NCI-H187 treated with DMSO at 0.1 percent for 48 hours (cell line): ENCODE measurements around the gene USPL1.
"Not testable (repeated sequence)": the region's sequence is repeated elsewhere in the genome, so short reads cannot be mapped to it uniquely, and the experiment has no call there.

ENCODE experiments used
- DNase-seq: peaks from one replicate; lab custom pipeline; 2025; lab: John Stamatoyannopoulos, UW

The USPL1 gene

GRCh38 chr13:30617315-30618185 lies at the start of gene USPL1:
Gene USPL1, plus strand, starts transcription at chr13:30617920. Its CDS starts 3,221 bp downstream, at chr13:30621141.
- peak; percentile 83 for DNase-seq

- DNase-seq: no peak
Measured at GRCh38 chr13:30569901-30570576, 47.7 kb upstream of the USPL1 start.

GRCh38 chr13:30570691-30571090 lies 47.0 kb upstream of the USPL1 start:
- DNase-seq: no peak

GRCh38 chr13:30572859-30573275 lies 44.9 kb upstream of the USPL1 start:
- DNase-seq: no peak

DNA sequence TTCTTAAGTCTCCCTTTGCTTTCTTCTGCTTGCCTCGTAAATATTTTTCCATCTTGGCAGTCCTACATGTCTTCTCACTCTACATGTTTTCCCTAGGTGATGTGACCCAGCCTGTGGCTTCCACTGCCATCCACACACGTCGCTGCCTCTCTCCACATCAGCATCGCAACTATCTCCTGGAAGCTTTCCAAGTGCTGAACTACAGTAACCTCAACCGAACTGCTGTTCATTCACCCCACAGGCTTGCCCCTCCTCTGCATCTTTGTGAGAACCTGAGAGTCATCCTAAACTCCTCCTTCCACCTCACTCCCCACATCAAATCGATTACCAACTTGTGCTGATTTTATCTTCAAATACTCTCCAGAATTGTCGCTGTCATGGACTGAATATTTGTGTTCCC lies 41.2 kb upstream of the USPL1 start:
- DNase-seq: no peak

GRCh38 chr13:30577401-30577852 lies 40.3 kb upstream of the USPL1 start:
- no peak for DNase-seq

GRCh38 chr13:30580852-30581502 lies 36.7 kb upstream of the USPL1 start:
- no peak for DNase-seq

DNA sequence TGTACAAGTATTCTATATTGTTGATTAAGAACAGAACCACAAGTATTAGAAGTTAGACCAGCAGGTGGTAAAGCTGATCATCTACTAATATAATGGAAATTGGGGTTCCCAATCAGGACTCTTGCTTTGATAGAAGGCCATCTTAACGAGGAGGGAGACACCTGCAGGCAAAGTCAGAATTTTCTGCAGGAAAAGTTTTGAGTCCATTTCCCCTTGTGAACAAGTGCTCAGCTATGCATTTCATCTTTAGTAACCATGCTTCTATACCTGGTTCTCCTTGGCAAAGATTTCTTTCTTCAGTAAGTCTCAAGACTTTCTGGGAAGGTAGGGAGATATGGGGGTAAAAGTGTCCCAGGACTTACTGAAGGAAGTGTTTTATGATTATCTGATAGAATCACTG lies 36.1 kb upstream of the USPL1 start:
- no peak for DNase-seq

- DNase-seq: no peak
Measured at GRCh38 chr13:30584051-30584731, 33.5 kb upstream of the USPL1 start.

DNA sequence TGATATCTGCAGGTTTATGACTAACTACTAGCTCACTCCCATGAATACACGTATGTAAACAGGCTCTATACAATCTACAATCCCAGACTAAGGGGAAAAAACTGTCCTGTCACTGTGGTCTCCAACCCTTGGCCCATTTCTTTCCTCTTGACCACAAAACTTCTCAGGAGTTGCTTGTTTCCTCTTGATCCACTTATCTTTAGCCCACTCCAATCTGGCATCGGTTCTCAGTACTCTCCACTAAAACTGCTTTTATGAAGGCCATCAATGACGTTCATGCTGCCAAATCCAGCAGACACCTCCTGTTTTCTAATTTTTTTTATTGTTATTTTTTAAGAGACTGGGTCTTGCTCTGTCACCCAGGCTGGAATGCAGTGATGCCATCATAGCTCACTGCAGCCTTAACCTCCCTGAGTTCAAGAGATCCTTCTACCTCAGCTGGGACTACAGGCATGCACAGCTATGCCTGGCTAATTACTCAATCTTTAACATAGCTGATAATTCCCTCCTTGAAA lies 31.9 kb upstream of the USPL1 start:
- no peak for DNase-seq

- DNase-seq: no peak
Measured at GRCh38 chr13:30587231-30587630, 30.5 kb upstream of the USPL1 start.

- no peak for DNase-seq
Measured at GRCh38 chr13:30587739-30588138, 30.0 kb upstream of the USPL1 start.

DNA sequence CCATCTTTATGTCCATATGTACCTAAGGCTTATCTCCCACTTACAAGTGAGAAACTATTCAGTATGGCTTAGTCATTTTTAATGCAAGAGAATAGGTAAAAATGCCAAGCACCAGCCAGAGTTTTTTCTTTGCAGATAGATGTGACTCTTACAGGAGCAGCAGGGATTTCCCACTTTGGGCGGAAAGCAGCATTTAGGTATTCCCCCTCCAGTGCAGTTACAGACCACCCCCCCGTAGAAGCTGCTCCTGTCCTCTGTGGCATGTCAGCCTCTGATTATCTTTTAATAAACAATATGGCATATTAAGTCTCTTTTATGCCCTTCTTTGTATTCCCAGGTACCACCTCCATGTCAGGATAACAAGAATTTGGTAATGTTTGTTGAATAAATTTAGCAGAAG lies 24.7 kb upstream of the USPL1 start:
- no peak for DNase-seq

DNA sequence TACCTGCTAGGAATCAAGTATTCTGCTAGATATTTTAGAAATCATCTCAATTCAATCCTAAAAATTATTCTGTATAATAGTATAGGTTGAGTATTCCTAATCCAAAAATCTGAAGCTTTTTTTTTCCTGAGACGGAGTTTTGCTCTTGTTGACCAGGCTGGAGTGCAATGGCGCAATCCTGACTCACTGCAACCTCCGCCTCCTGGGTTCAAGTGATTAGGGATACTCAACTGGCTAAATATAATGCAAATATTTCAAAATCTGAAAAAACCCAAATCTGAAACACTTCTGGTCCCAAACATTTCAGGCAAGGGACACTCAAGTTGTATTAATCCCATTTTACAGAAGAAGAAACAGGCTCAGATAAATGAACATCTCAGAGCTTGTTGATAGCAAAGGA lies 17.2 kb upstream of the USPL1 start:
- DNase-seq: no peak

DNA sequence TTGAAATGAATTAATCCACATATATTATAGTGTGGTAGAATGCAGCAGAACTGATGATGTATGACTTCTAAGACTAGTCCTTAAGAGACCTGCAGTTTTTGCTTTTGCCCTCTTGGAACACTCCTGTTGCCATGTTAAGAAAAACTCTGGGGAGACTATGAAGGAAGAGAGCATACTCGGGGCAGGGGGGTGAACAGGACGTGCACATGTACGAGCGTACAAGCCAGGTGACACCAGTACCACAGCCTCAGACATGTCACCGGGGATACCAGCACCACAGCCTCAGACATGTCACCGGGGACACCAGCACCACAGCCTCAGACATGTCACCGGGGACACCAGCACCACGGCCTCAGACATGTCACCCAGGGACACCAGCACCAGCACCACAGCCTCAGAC lies 15.9 kb upstream of the USPL1 start:
- DNase-seq: no peak

DNA sequence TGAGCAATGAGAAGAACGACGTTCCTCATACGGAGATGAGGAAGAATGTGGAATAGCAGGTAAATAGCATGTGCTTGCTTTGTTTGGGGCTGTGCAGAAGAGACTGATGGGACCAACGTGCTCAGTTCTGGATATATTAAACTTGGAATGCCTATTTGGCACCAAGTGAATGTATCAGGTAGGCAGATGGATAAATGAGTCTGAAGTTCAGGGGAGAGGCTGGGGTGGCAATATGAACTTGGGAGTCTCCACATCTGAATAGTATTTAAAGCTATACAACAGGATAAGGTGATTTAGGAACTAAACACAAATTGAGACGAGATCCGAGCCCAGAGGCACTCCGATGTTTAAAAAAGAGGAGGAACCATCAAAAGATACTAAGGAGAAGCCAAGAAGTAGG lies 12.7 kb upstream of the USPL1 start:
- DNase-seq: no peak

- DNase-seq: not testable (repeated sequence)
Measured at GRCh38 chr13:30607186-30607585, 10.5 kb upstream of the USPL1 start.

DNA sequence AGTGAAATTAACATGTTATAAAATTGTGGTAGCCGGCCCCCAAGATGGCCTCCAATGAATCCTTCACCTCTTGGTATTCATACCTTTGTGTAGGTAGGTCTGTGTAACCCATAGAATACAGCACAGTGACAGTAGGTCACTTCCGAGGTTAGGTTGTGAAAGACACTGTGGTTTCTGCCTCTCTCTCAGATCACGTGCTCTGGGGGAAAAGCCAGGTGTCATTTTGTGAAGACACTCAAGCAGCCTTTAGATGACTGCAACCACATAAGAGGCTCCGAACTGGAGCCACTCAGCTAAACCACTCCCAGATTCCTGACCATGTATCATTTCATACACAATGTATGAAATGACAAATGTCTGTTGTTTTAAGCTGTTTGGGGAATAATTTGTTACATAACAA lies 9.8 kb upstream of the USPL1 start:
- DNase-seq: peak; percentile 72

GRCh38 chr13:30608364-30608763 lies 9.4 kb upstream of the USPL1 start:
- no peak for DNase-seq

- DNase-seq: no peak
Measured at GRCh38 chr13:30610311-30610710, 7.4 kb upstream of the USPL1 start.

GRCh38 chr13:30615481-30615865 lies 2.2 kb upstream of the USPL1 start:
- DNase-seq: no peak
